Ecto neural progenitor cell (in vitro differentiated cells): ENCODE measurements around the gene LRRFIP1.

Experiments
- DNase-seq: peaks from one replicate; pipeline ENCODE4 v3.0.0-alpha.2; 2018; ENCODE audit warnings: low spot score

LRRFIP1 gene

GRCh38 chr2:237724811-237725478, 97.6 kb downstream of the LRRFIP1 start:
- DNase-seq, result no peak

GRCh38 chr2:237725661-237726060, 98.3 kb downstream of the LRRFIP1 start:
- DNase-seq, result no peak

- DNase-seq, result no peak
Measured at GRCh38 chr2:237726401-237726830, 99.0 kb downstream of the LRRFIP1 start.

GRCh38 chr2:237727363-237727762, 100.0 kb downstream of the LRRFIP1 start:
- no peak for DNase-seq

- DNase-seq, result peak; percentile 12
Measured at GRCh38 chr2:237729681-237730475, 102.5 kb downstream of the LRRFIP1 start.

GRCh38 chr2:237731663-237732062, 104.3 kb downstream of the LRRFIP1 start:
- no peak for DNase-seq

GRCh38 chr2:237732070-237732469, 104.7 kb downstream of the LRRFIP1 start:
- no peak for DNase-seq

GRCh38 chr2:237732790-237733381, 105.5 kb downstream of the LRRFIP1 start:
- DNase-seq, result no peak

- DNase-seq, result no peak
Measured at GRCh38 chr2:237733677-237734300, 106.4 kb downstream of the LRRFIP1 start.

- no peak for DNase-seq
Measured at GRCh38 chr2:237734905-237735623, 107.7 kb downstream of the LRRFIP1 start.

- DNase-seq, result peak; percentile 20
Measured at GRCh38 chr2:237735798-237736197, 108.4 kb downstream of the LRRFIP1 start.

GRCh38 chr2:237736783-237737182, 109.4 kb downstream of the LRRFIP1 start:
- no peak for DNase-seq

- DNase-seq, result no peak
Measured at GRCh38 chr2:237737196-237737865, 109.9 kb downstream of the LRRFIP1 start.

- DNase-seq, result peak; percentile 20
Measured at GRCh38 chr2:237738255-237738654, 110.9 kb downstream of the LRRFIP1 start.

- DNase-seq, result no peak
Measured at GRCh38 chr2:237739101-237739500, 111.7 kb downstream of the LRRFIP1 start.

- DNase-seq, result no peak
Measured at GRCh38 chr2:237742191-237742590, 114.8 kb downstream of the LRRFIP1 start.

GRCh38 chr2:237742614-237743013, 115.2 kb downstream of the LRRFIP1 start:
- no peak for DNase-seq

- DNase-seq, result no peak
Measured at GRCh38 chr2:237743024-237743423, 115.6 kb downstream of the LRRFIP1 start.

- DNase-seq, result peak; percentile 24
Measured at GRCh38 chr2:237743561-237744269, 116.3 kb downstream of the LRRFIP1 start.

GRCh38 chr2:237744270-237744612, 116.9 kb downstream of the LRRFIP1 start:
- no peak for DNase-seq
